C4-2B (cell line): ENCODE results near the gene ZG16.
A peak's percentile ranks its signal among the peaks of the same experiment; 100 is the strongest.

ENCODE experiments used
- H3K27ac ChIP-seq: fragments of 450-650 bp; 2 replicates; pipeline ENCODE4 v1.5.1; 2017
- CTCF ChIP-seq: fragments of 450-650 bp; conservative IDR thresholded peaks from 2 replicates; pipeline ENCODE4 v1.5.1; 2017; ENCODE audit warnings: mild to moderate bottlenecking
- ZFX ChIP-seq: fragments of 450-650 bp; IDR thresholded peaks from 2 replicates; pipeline ENCODE4 v1.6.1; 2017

Gene ZG16

GRCh38 chr16:29810699-29811169 is 32.7 kb downstream of the ZG16 start:
- peak overlapping the region; percentile 96 for H3K27ac ChIP-seq
- TF ChIP-seq ZFX, result no peak
- no peak for TF ChIP-seq CTCF

- peak overlapping the region; percentile 96 for H3K27ac ChIP-seq
- no peak for TF ChIP-seq ZFX
- no peak for TF ChIP-seq CTCF
Observed at GRCh38 chr16:29811170-29811895, 33.3 kb downstream of the ZG16 start.

- no peak for TF ChIP-seq ZFX
- no peak for TF ChIP-seq CTCF
- peak within 1 kb of the TSS; percentile 96 for H3K27ac ChIP-seq
Observed at GRCh38 chr16:29811896-29812665, 34.0 kb downstream of the ZG16 start, which contains the start of gene PRRT2. TSS of gene PRRT2 (plus strand) at chr16:29812193. CDS start at chr16:29813055, 862 bp downstream.

GRCh38 chr16:29812754-29813643 is 34.9 kb downstream of the ZG16 start:
- TF ChIP-seq CTCF, result no peak
- no peak for TF ChIP-seq ZFX
- no peak overlapping the region for H3K27ac ChIP-seq

GRCh38 chr16:29813644-29814562 is 35.8 kb downstream of the ZG16 start:
- TF ChIP-seq CTCF (no peak), ZFX (no peak)
- peak overlapping the region; percentile 96 for H3K27ac ChIP-seq

- H3K27ac ChIP-seq, result peak overlapping the region; percentile 96
- no peak for TF ChIP-seq CTCF
- no peak for TF ChIP-seq ZFX
Observed at GRCh38 chr16:29814592-29814991, 36.5 kb downstream of the ZG16 start.
